ENCODE data around the gene HOXB5. TPM values are rescaled to one million over a fixed set of nuclear protein-coding genes. Genes with fewer than 3 reads are reported as not detected.

The HOXB5 gene
- total and polyA plus RNA-seq, 2 experiments from 2014 or later, result 0.27 to 4.4 TPM

DNA sequence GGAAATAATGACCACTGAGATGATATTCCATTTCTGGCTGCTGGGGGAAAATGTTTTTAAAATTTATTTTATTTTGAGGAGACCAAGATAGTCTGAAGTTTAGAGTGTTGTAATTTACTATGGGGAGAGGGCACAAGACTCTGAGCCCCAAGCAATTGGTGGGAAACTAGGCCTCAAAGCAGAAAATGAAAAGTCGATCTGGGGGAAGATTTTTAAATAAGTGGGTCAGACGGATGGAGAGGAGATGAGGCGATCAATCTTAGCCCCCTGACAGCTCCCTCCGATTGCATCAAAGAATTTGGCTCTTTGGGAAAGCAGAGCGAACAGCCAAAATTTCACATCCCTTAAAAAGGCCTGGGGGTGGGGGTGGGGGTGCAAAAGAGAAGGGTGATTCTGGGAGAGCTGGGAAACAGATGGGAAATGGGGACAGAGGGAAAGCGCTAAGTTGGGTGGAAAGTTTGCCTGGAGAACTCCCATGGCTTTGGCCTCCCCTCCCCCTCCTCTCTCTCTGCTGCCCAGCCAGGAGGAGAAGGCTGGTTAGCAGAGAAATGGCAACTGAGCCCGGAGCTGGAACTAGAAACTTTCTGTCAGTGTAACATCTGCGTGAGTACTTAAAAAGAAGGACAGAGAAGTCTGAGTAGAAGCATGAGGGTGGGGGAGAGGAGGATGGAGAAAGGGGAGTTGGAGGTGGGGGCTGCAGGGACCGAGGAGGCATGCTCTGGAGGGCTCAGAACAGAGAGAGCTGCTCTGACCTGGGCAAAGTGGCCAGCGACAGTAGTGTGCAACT, 47.2 kb downstream of the HOXB5 start:
- Histone ChIP-seq H3K4me1 (ENCODE audit: insufficient read depth) (peaks cover 21% of the 10 kb centered on the region), H3K4me3 (no peak overlapping the region), H3K27ac (peak overlapping the region; percentile 85), H3K79me2 (peaks cover 20% of the 10 kb centered on the region), H3K9me2 (replicated peaks; ENCODE audit: insufficient read depth) (no peaks in the 10 kb centered on the region), H3K4me2 (peak overlapping the region; percentile 68), H3K36me3 (replicated peaks; ENCODE audit: insufficient read depth, low read depth) (no peaks in the 10 kb centered on the region), H2AFZ (no peak overlapping the region), H4K20me1 (ENCODE audit: insufficient read depth, poor library complexity, severe bottlenecking) (no peaks in the 10 kb centered on the region), H3K27me3 (peaks cover 76% of the 10 kb centered on the region), H3K9me3 (ENCODE audit: low read depth) (no peaks in the 10 kb centered on the region)
- TF ChIP-seq, protein P1, sequence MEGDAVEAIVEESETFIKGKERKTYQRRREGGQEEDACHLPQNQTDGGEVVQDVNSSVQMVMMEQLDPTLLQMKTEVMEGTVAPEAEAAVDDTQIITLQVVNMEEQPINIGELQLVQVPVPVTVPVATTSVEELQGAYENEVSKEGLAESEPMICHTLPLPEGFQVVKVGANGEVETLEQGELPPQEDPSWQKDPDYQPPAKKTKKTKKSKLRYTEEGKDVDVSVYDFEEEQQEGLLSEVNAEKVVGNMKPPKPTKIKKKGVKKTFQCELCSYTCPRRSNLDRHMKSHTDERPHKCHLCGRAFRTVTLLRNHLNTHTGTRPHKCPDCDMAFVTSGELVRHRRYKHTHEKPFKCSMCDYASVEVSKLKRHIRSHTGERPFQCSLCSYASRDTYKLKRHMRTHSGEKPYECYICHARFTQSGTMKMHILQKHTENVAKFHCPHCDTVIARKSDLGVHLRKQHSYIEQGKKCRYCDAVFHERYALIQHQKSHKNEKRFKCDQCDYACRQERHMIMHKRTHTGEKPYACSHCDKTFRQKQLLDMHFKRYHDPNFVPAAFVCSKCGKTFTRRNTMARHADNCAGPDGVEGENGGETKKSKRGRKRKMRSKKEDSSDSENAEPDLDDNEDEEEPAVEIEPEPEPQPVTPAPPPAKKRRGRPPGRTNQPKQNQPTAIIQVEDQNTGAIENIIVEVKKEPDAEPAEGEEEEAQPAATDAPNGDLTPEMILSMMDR (IDR thresholded peaks at IDR 0.05; ENCODE audit: poor library complexity), result no peak
- TF ChIP-seq EZH2 (IDR thresholded peaks at IDR 0.05; ENCODE audit: borderline replicate concordance) (no peak), EZH2phosphoT487 (IDR thresholded peaks at IDR 0.05; ENCODE audit: low read depth, severe bottlenecking, unreplicated experiment) (no peak)
- DNase-seq (ENCODE audit: low spot score), result no peak
- 32% methylated on average over 10 of the region's 10 CpGs for WGBS (ENCODE audit: low lambda C conversion rate, missing lambda C conversion rate)

DNA sequence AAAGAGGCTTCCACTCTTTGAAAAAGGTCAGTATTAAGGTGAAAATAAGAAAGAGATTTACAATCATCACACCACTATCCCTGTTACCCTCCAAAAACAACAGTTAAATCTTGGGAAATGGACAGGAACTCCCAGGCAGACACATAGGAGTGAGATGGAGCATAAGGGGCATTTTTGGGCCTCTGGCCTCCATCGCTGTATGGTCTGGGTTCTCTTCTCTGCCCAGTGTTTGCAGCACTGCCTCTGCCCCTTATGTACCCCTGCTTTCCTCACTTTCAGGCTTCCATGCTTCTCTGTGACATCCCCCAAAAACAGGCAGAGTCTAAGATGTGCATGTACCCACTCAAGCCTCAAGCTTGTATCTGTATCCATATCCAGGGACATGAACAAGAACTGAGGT, 48.0 kb downstream of the HOXB5 start:
- no peaks in the 10 kb centered on the region for H4K20me1 ChIP-seq (ENCODE audit: insufficient read depth, poor library complexity, severe bottlenecking)
- H3K4me2 ChIP-seq, result peak overlapping the region; percentile 91
- H3K27me3 ChIP-seq, result peaks cover 80% of the 10 kb centered on the region
- DNase-seq (ENCODE audit: low spot score), result no peak
- 85% methylated on average over 1 of the region's 1 CpG for WGBS (ENCODE audit: low lambda C conversion rate, missing lambda C conversion rate)
- no peak overlapping the region for H3K4me3 ChIP-seq
- TF ChIP-seq, protein P1 (IDR thresholded peaks at IDR 0.05; ENCODE audit: poor library complexity), result no peak
- TF ChIP-seq EZH2 (IDR thresholded peaks at IDR 0.05; ENCODE audit: borderline replicate concordance) (no peak), EZH2phosphoT487 (IDR thresholded peaks at IDR 0.05; ENCODE audit: low read depth, severe bottlenecking, unreplicated experiment) (no peak)
- peaks cover 20% of the 10 kb centered on the region for H3K79me2 ChIP-seq
- no peaks in the 10 kb centered on the region for H3K36me3 ChIP-seq (replicated peaks; ENCODE audit: insufficient read depth, low read depth)
- H3K27ac ChIP-seq, result peak overlapping the region; percentile 96
- no peak overlapping the region for H2AFZ ChIP-seq
- no peaks in the 10 kb centered on the region for H3K9me2 ChIP-seq (replicated peaks; ENCODE audit: insufficient read depth)
- H3K4me1 ChIP-seq (ENCODE audit: insufficient read depth), result peaks cover 22% of the 10 kb centered on the region
- H3K9me3 ChIP-seq (ENCODE audit: low read depth), result no peaks in the 10 kb centered on the region

DNA sequence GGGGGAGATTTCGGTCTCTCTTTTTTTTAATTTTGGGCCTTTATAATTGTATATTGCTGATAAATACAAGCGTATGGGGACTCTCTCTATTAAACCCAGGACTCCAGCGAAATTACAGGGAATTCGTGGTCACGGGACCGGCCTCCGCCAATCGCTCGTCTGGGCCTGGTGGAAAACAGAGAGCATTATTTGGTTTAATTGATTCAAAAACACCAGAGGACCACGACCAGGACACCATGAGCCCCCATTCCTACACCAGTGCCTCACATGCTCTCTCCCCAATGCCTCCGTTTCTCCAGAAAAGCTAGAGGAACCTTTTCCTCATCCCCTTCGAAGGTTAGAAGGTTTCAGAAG, 48.6 kb downstream of the HOXB5 start, which contains the start of gene HOXB2:
Gene HOXB2 (minus strand): TSS at position 88 of the 354 bp plus-strand sequence. CDS start 198 bp downstream, outside the sequence.
- Histone ChIP-seq H3K4me2 (peak within 1 kb of the TSS; percentile 91), H3K27me3 (peaks cover 80% of the 10 kb centered on the region), H4K20me1 (ENCODE audit: insufficient read depth, poor library complexity, severe bottlenecking) (no peaks in the 10 kb centered on the region), H3K4me3 (peak within 1 kb of the TSS; percentile 52), H3K79me2 (peaks cover 20% of the 10 kb centered on the region), H2AFZ (peak within 1 kb of the TSS; percentile 22), H3K36me3 (replicated peaks; ENCODE audit: insufficient read depth, low read depth) (no peaks in the 10 kb centered on the region), H3K4me1 (ENCODE audit: insufficient read depth) (peaks cover 22% of the 10 kb centered on the region), H3K9me2 (replicated peaks; ENCODE audit: insufficient read depth) (no peaks in the 10 kb centered on the region), H3K27ac (peak within 1 kb of the TSS; percentile 96), H3K9me3 (ENCODE audit: low read depth) (no peaks in the 10 kb centered on the region)
- TF ChIP-seq EZH2phosphoT487 (IDR thresholded peaks at IDR 0.05; ENCODE audit: low read depth, severe bottlenecking, unreplicated experiment) (no peak), EZH2 (IDR thresholded peaks at IDR 0.05; ENCODE audit: borderline replicate concordance) (no peak)
- TF ChIP-seq, protein P1 (IDR thresholded peaks at IDR 0.05; ENCODE audit: poor library complexity), result no peak
- WGBS (ENCODE audit: low lambda C conversion rate, missing lambda C conversion rate), result 21% methylated on average over 11 of the region's 12 CpGs
- DNase-seq (ENCODE audit: low spot score), result no peak
